ENCODE measurements around the gene PAQR8.
A peak's percentile ranks its signal among the peaks of the same experiment; 100 is the strongest.
"Not testable (repeated sequence)": the region's sequence is repeated elsewhere in the genome, so short reads cannot be mapped to it uniquely, and the experiment has no call there.

The PAQR8 gene

GRCh38 chr6:52377538-52378221 is 15.7 kb downstream of the PAQR8 start:
- DNase-seq (ENCODE audit: low read depth): no peak

GRCh38 chr6:52381249-52381648 is 19.3 kb downstream of the PAQR8 start:
- DNase-seq (ENCODE audit: low read depth): no peak

GRCh38 chr6:52384145-52384766 is 22.3 kb downstream of the PAQR8 start:
- DNase-seq (ENCODE audit: low read depth): no peak

GRCh38 chr6:52385074-52385473 is 23.1 kb downstream of the PAQR8 start:
- no peak for DNase-seq (ENCODE audit: low read depth)

- DNase-seq (ENCODE audit: low read depth): not testable (repeated sequence)
These were observed 26.2 kb downstream of the PAQR8 start for GRCh38 chr6:52388119-52388518.

- DNase-seq (ENCODE audit: low read depth): no peak
These were observed 26.8 kb downstream of the PAQR8 start for GRCh38 chr6:52388790-52389189.

- DNase-seq (ENCODE audit: low read depth): no peak
These were observed 27.3 kb downstream of the PAQR8 start for GRCh38 chr6:52389264-52389625.

- DNase-seq (ENCODE audit: low read depth): no peak
These were observed 27.8 kb downstream of the PAQR8 start for GRCh38 chr6:52389626-52390360.

GRCh38 chr6:52390361-52390727 is 28.4 kb downstream of the PAQR8 start:
- DNase-seq (ENCODE audit: low read depth): no peak

- DNase-seq (ENCODE audit: low read depth): no peak
These were observed 29.6 kb downstream of the PAQR8 start for GRCh38 chr6:52391599-52391998.

- DNase-seq (ENCODE audit: low read depth): no peak
These were observed 31.0 kb downstream of the PAQR8 start for GRCh38 chr6:52392944-52393343.

GRCh38 chr6:52393780-52394179 is 31.8 kb downstream of the PAQR8 start:
- DNase-seq (ENCODE audit: low read depth): no peak

- no peak for DNase-seq (ENCODE audit: low read depth)
These were observed 32.3 kb downstream of the PAQR8 start for GRCh38 chr6:52394251-52394666.

- no peak for DNase-seq (ENCODE audit: low read depth)
These were observed 34.0 kb downstream of the PAQR8 start for GRCh38 chr6:52395969-52396368.

GRCh38 chr6:52399511-52400312 is 37.8 kb downstream of the PAQR8 start:
- peak; percentile 57 for DNase-seq (ENCODE audit: low read depth)

- no peak for DNase-seq (ENCODE audit: low read depth)
These were observed 38.5 kb downstream of the PAQR8 start for GRCh38 chr6:52400313-52401041.

- no peak for DNase-seq (ENCODE audit: low read depth)
These were observed 41.1 kb downstream of the PAQR8 start for GRCh38 chr6:52403086-52403485.

- DNase-seq (ENCODE audit: low read depth): no peak
These were observed 41.7 kb downstream of the PAQR8 start for GRCh38 chr6:52403627-52404026.

GRCh38 chr6:52405243-52405642 is 43.3 kb downstream of the PAQR8 start:
- DNase-seq (ENCODE audit: low read depth): no peak

- DNase-seq (ENCODE audit: low read depth): peak; percentile 63
These were observed 45.5 kb downstream of the PAQR8 start for GRCh38 chr6:52407467-52407866.

GRCh38 chr6:52409499-52409898 is 47.5 kb downstream of the PAQR8 start:
- DNase-seq (ENCODE audit: low read depth): peak; percentile 20

- DNase-seq (ENCODE audit: low read depth): no peak
These were observed 49.0 kb downstream of the PAQR8 start for GRCh38 chr6:52410979-52411378.
